Breast epithelium (tissue), 3 donors: Measurements from ENCODE around the gene ZNF184.

ENCODE experiments used
- CTCF ChIP-seq, 3 donors: fragments of 450-650 bp; IDR thresholded peaks; one replicate each; pipeline ENCODE4 v1.5.1; 2016 to 2017; ENCODE audit warnings: antibody characterized with exemption in 3 of 3, mild to moderate bottlenecking in 3 of 3, moderate library complexity in 3 of 3
- POLR2A ChIP-seq: fragments of 450-650 bp; IDR thresholded peaks from one replicate; pipeline ENCODE4 v1.6.1; 2016; ENCODE audit warnings: antibody characterized with exemption, mild to moderate bottlenecking, moderate library complexity
- POLR2AphosphoS5 ChIP-seq, 3 donors: sonication (generic); formaldehyde crosslinking; IDR thresholded peaks; one replicate each; pipeline ENCODE4 v1.6.1; 2017; ENCODE audit warnings: antibody characterized with exemption in 3 of 3

DNA sequence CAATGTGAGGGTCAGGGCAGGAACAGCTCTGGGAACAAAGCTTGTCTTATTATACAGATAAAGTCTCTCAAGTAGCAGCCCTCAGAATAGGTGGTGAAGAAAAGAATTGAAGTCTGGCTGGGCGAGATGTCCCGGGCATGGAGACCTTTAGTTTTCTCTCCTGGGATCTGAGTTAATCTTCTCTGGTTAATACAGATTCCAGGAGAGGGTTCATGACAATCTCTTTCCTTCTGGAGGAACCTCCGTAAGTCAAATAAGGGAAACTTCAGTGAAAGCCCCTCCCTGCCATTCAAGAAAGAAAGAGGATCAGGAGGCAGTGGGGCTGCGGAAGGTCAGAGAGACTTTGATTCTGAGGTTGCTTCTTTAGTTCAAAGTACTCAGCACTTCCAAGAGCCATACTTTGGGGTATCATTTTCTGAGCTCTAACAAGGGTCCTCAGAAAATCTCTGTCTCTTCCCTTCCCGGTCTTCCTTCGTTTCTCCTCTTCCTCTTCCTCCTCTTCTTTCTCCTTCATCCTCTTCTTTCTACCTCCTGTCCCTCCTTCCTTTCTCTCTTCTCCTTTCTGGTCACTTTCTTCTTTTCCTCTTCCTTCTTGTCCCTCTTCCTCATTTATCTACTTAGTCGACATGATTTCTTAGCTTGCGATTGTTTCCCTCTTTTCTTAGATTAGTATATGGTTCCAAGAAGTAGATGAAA lies 4.6 kb upstream of the ZNF184 start:
- TF ChIP-seq CTCF (IDR thresholded peaks at IDR 0.05) (no peak), POLR2A (no peak), POLR2AphosphoS5 (IDR thresholded peaks at IDR 0.05) (no peak)
